Suprapubic skin (tissue), 3 donors: ENCODE data around the gene EVPLL.
"Not testable (repeated sequence)": the region's sequence is repeated elsewhere in the genome, so short reads cannot be mapped to it uniquely, and the experiment has no call there.

Source experiments
- CTCF ChIP-seq, 2 donors: fragments of 200-600 bp in 1 of 2; fragments of 450-650 bp in 1 of 2; sonication (generic) in 1 of 2; IDR thresholded peaks; one replicate each; pipeline ENCODE4 v1.5.1; 2016 to 2019; ENCODE audit warnings: antibody characterized with exemption in 2 of 2, mild to moderate bottlenecking in 1 of 2, moderate library complexity in 1 of 2
- POLR2AphosphoS5 ChIP-seq, 3 donors: sonication (generic); formaldehyde crosslinking; IDR thresholded peaks; one replicate each; pipeline ENCODE4 v1.6.1; 2017; ENCODE audit warnings: antibody characterized with exemption in 3 of 3

- not testable (repeated sequence) for TF ChIP-seq CTCF, POLR2AphosphoS5 (IDR thresholded peaks at IDR 0.05)
These were observed 44.9 kb downstream of the EVPLL start for GRCh38 chr17:18422464-18422863.
